GM13976 (cell line): ENCODE measurements around the gene FLT3.
"Not testable (repeated sequence)": the region's sequence is repeated elsewhere in the genome, so short reads cannot be mapped to it uniquely, and the experiment has no call there.

Experiments used
- DNase-seq: peaks from one replicate; pipeline ENCODE4 v3.0.0; 2012; ENCODE audit warnings: low spot score
- in situ Hi-C: fragments of 300-500 bp; cut with MboI; formaldehyde crosslinking; loops from one replicate; pipeline ENCODE4 v1.12.0; 2022; ENCODE audit warnings: low sequenced_read_pairs, mixed read lengths, inconsistent platforms; ENCODE audit not compliant: unreplicated experiment
- TF ChIP-seq, protein P1 (sequence below): IDR thresholded peaks from 2 replicates; pipeline ENCODE4 v1.5.1; 2012; ENCODE audit warnings: borderline replicate concordance, mild to moderate bottlenecking; ENCODE audit not compliant: insufficient read depth; ENCODE audit errors: extremely low read depth, missing control alignments, control extremely low read depth

The FLT3 gene

DNA sequence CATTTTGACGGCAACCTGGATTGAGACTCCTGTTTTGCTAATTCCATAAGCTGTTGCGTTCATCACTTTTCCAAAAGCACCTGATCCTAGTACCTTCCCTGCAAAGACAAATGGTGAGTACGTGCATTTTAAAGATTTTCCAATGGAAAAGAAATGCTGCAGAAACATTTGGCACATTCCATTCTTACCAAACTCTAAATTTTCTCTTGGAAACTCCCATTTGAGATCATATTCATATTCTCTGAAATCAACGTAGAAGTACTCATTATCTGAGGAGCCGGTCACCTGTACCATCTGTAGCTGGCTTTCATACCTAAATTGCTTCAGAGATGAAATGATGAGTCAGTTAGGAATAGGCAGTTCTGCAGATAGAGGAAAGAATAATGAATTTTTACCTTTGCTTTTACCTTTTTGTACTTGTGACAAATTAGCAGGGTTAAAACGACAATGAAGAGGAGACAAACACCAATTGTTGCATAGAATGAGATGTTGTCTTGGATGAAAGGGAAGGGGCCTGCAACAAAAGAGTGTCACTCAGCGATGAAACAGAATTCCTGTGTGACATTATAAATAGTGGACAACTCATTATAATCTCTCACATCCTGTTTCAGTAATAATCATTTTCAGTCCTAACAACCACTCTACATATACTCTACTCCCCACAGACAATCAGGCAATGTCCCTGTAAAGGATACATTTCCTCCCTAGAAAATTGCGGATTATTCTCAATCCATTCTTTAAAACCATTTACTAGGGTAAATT is 66.3 kb downstream of the FLT3 start:
- DNase-seq = no peak
- TF ChIP-seq, protein P1, sequence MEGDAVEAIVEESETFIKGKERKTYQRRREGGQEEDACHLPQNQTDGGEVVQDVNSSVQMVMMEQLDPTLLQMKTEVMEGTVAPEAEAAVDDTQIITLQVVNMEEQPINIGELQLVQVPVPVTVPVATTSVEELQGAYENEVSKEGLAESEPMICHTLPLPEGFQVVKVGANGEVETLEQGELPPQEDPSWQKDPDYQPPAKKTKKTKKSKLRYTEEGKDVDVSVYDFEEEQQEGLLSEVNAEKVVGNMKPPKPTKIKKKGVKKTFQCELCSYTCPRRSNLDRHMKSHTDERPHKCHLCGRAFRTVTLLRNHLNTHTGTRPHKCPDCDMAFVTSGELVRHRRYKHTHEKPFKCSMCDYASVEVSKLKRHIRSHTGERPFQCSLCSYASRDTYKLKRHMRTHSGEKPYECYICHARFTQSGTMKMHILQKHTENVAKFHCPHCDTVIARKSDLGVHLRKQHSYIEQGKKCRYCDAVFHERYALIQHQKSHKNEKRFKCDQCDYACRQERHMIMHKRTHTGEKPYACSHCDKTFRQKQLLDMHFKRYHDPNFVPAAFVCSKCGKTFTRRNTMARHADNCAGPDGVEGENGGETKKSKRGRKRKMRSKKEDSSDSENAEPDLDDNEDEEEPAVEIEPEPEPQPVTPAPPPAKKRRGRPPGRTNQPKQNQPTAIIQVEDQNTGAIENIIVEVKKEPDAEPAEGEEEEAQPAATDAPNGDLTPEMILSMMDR = no peak
- in situ Hi-C loops = loop anchor here (10.0 to 25.0 kb wide), 2 partner anchors 61 to 603 kb away; no protein-coding TSS in a partner anchor

DNA sequence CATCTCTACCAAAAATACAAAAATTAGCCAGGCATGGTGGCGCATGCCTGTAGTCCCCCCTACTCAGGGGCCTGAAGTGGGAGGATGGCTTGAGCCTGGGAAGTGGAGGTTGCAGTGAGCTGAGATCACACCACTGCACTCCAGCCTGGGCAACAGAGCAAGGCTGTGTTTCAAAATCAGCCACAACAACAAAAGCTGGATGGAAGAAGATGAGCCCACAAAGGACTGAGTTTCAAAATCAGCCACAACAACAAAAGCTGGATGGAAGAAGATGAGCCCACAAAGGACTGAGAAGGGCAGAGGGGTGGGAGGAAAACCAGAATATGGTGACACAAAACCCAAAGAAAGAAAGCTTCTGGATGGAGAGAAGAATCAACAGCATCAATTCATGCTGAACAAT is 67.9 kb downstream of the FLT3 start:
- not testable (repeated sequence) for DNase-seq
- in situ Hi-C loops = loop anchor here (10.0 to 25.0 kb wide), 2 partner anchors 62 to 605 kb away; no protein-coding TSS in a partner anchor

- DNase-seq = no peak
- in situ Hi-C loops = loop anchor here (10.0 to 25.0 kb wide), 2 partner anchors 63 to 605 kb away; no protein-coding TSS in a partner anchor
- TF ChIP-seq, protein P1 = no peak
These were observed 68.5 kb downstream of the FLT3 start for GRCh38 chr13:28031896-28032288.

GRCh38 chr13:28031220-28031895 is 69.0 kb downstream of the FLT3 start:
- TF ChIP-seq, protein P1 = no peak
- in situ Hi-C loops = loop anchor here (10.0 to 25.0 kb wide), 2 partner anchors 63 to 606 kb away; no protein-coding TSS in a partner anchor
- DNase-seq = peak; percentile 59

GRCh38 chr13:28027607-28028364 is 72.6 kb downstream of the FLT3 start:
- TF ChIP-seq, protein P1 = no peak
- in situ Hi-C loops = loop anchor here (25.0 kb wide), 1 partner anchor 610 kb away; no protein-coding TSS in a partner anchor
- no peak for DNase-seq

DNA sequence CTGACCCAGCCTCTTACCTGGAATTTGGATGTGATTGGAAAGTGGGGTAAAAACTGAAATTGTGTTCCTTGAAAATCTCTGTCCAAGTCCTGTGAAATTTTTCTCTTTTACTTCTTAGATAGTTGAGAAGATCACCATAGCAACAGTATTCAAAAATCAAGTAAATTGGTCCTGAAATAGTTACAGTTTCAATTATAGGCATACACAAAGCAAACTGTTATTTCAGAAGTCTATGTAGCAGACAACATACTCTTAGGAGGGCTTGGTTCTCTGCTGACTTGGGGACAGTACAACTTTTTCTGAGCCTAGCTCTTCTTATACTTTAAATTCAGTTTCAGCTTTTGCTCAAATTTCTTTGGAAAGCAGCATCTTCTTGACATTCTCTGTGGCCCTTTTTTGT is 73.3 kb downstream of the FLT3 start:
- TF ChIP-seq, protein P1 = no peak
- DNase-seq = no peak
- in situ Hi-C loops = loop anchor here (25.0 kb wide), 1 partner anchor 610 kb away; no protein-coding TSS in a partner anchor

DNA sequence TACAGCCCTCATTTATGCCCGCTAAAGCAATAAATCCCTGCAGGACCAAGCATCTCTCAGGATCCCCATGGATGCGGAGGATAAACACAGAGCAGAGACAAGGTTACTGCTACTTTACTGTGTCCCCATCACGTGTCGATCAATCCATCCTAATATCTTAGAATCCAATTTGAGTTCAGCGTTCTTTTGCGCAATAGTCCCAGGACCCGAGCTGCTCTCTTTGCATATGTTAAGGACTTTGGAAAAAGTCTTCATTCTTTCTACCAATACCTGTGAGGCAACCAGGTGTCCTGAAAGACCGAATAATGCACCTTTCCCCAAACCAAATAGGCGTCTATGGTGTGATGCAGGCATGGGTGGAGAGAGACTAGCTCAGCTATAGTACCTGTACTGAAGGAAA is 73.9 kb downstream of the FLT3 start:
- TF ChIP-seq, protein P1 = no peak
- in situ Hi-C loops = loop anchor here (25.0 kb wide), 1 partner anchor 611 kb away; no protein-coding TSS in a partner anchor
- no peak for DNase-seq
